DOHH2 (cell line): ENCODE measurements around the gene COPE.

Experiments used
- CTCF ChIP-seq: fragments of 200-600 bp; sonication (generic); IDR thresholded peaks from one replicate; pipeline ENCODE4 v1.5.1; 2014; ENCODE audit warnings: antibody characterized with exemption, mild to moderate bottlenecking, low read depth, low read length; ENCODE audit not compliant: poor library complexity, severe bottlenecking
- EZH2phosphoT487 ChIP-seq: fragments of 200-600 bp; sonication (generic); IDR thresholded peaks from 2 replicates; pipeline ENCODE4 v1.6.1; 2017; ENCODE audit warnings: borderline replicate concordance, mild to moderate bottlenecking, antibody characterized with exemption, low read length, moderate library complexity, mixed read lengths

- no peak for TF ChIP-seq CTCF
- TF ChIP-seq EZH2phosphoT487: no peak
These were observed 12.4 kb upstream of the COPE start for GRCh38 chr19:18931316-18932162.
